Mucosa of descending colon (tissue), 3 donors: ENCODE data around the gene ADGRV1. TPM values are rescaled to one million over a fixed set of nuclear protein-coding genes. Genes with fewer than 3 reads are reported as not detected.

Source experiments
- ATAC-seq: fragments of 200-7000 bp; cut with Tn5 transposase; one replicate; pipeline ENCODE4 v1.9.1; 2020; ENCODE audit warnings: mild to moderate bottlenecking, moderate library complexity
- DNase-seq, 3 donors: peaks; one replicate each; pipeline ENCODE4 v3.0.0-alpha.2; 2020
- H3K36me3 ChIP-seq: fragments of 200-600 bp; one replicate; pipeline ENCODE4 v1.8.0; 2021; ENCODE audit warnings: low read depth, mild to moderate bottlenecking
- H3K4me1 ChIP-seq: fragments of 200-600 bp; one replicate; pipeline ENCODE4 v1.8.0; 2021; ENCODE audit warnings: low read depth, mild to moderate bottlenecking
- H3K4me3 ChIP-seq: fragments of 200-600 bp; one replicate; pipeline ENCODE4 v1.8.0; 2021; ENCODE audit warnings: mild to moderate bottlenecking
- H3K9me3 ChIP-seq: fragments of 200-600 bp; one replicate; pipeline ENCODE4 v1.8.0; 2021; ENCODE audit warnings: mild to moderate bottlenecking
- intact Hi-C, 2 donors: fragments of 100-400 bp; cut with DNase I in 1 of 2; cut with micrococcal nuclease in 1 of 2; formaldehyde crosslinking; loops; one replicate each; pipeline versions ENCODE4 v1.11.0 to v1.11.1; 2022; cut with DNase I, micrococcal nuclease
- total RNA-seq, 3 donors: library from RNA; stranded (reverse); fragmentation: NEBNext Ultra II Directional in 2 of 3; extraction: Animal tissue kit (Norgen Biotek cat#: 25700) in 2 of 3; gene quantifications; one replicate each; pipeline versions ENCODE4 v1.2.1 to v1.2.4, GENCODE V29; 2021 to 2023
- TF ChIP-seq, protein P1 (sequence below): fragments of 200-600 bp; IDR thresholded peaks from one replicate; pipeline ENCODE4 v1.8.0; 2022; ENCODE audit warnings: antibody characterized with exemption, mild to moderate bottlenecking
- donor health status: DM: no; HTN: no; CAD: no; lungs with moderate emphysema.
- donor health status: DM: no; HTN: no; CAD: no.
- donor health status: DM: no; HTN: yes; CAD: no.

Gene ADGRV1
- total RNA-seq, 3 donors from 2014 or later, result 4.5 to 8.6 (median 6.1) TPM

- no peak for ATAC-seq
- H3K4me1 ChIP-seq, result no peaks in the 10 kb centered on the region
Measured at GRCh38 chr5:90997082-90997481, 438.5 kb downstream of the ADGRV1 start.

DNA sequence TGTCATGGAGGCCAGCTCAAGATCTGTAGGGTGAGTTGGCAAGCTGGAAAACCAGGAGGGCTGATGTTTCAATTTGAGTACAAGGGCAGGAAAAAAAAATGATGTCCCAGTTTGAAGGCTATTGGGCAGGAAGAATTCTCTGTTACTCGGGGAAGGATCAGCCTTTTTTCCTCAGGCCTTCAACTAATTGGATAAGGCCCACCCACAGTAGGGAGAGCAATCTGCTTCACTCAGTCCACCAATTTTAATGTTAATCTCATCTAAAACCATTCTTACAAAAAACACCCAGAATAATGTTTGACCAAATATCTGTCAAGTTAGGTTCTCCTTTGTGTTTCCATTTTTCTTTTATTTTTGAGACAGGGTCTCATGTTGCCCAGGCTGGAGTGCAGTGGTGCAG lies 442.1 kb downstream of the ADGRV1 start:
- H3K4me1 ChIP-seq, result no peaks in the 10 kb centered on the region
- H3K36me3 ChIP-seq, result no peaks in the 10 kb centered on the region
- ATAC-seq (no peak), DNase-seq (no peak)
- H3K9me3 ChIP-seq, result no peaks in the 10 kb centered on the region
- H3K4me3 ChIP-seq, result no peak overlapping the region
- intact Hi-C loops, result no loop called here
- TF ChIP-seq, protein P1, sequence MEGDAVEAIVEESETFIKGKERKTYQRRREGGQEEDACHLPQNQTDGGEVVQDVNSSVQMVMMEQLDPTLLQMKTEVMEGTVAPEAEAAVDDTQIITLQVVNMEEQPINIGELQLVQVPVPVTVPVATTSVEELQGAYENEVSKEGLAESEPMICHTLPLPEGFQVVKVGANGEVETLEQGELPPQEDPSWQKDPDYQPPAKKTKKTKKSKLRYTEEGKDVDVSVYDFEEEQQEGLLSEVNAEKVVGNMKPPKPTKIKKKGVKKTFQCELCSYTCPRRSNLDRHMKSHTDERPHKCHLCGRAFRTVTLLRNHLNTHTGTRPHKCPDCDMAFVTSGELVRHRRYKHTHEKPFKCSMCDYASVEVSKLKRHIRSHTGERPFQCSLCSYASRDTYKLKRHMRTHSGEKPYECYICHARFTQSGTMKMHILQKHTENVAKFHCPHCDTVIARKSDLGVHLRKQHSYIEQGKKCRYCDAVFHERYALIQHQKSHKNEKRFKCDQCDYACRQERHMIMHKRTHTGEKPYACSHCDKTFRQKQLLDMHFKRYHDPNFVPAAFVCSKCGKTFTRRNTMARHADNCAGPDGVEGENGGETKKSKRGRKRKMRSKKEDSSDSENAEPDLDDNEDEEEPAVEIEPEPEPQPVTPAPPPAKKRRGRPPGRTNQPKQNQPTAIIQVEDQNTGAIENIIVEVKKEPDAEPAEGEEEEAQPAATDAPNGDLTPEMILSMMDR, result no peak

More at GRCh38 chr5:90997082-90997481, 438.5 kb downstream of the ADGRV1 start:
- peaks cover 6% of the 10 kb centered on the region for H3K9me3 ChIP-seq
- H3K36me3 ChIP-seq, result no peaks in the 10 kb centered on the region
- no peak for DNase-seq
- TF ChIP-seq, protein P1, result no peak
- intact Hi-C loops, result no loop called here
- no peak overlapping the region for H3K4me3 ChIP-seq

DNA sequence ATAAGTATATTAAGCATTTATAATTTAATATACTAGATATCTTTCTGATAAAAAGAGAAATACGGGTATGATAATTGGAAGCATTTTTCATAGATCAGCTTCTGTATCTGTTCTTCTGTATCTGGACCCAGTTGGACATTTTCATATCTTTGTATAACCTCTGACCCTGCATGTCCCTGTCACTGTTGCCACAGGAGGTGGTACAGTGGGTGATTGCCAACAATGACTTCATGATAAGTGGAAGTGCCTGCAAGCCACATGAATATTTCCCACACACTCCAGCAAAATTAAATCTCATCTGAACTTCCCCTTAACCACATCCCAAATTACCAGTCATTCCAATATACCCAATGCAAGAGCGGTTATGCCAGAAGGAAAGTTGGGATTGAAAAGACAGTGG lies 448.1 kb downstream of the ADGRV1 start:
- intact Hi-C loops, result no loop called here
- DNase-seq (no peak), ATAC-seq (no peak)
- no peaks in the 10 kb centered on the region for H3K4me1 ChIP-seq
- no peak overlapping the region for H3K4me3 ChIP-seq
- TF ChIP-seq, protein P1, result no peak
- no peaks in the 10 kb centered on the region for H3K9me3 ChIP-seq
- no peaks in the 10 kb centered on the region for H3K36me3 ChIP-seq

DNA sequence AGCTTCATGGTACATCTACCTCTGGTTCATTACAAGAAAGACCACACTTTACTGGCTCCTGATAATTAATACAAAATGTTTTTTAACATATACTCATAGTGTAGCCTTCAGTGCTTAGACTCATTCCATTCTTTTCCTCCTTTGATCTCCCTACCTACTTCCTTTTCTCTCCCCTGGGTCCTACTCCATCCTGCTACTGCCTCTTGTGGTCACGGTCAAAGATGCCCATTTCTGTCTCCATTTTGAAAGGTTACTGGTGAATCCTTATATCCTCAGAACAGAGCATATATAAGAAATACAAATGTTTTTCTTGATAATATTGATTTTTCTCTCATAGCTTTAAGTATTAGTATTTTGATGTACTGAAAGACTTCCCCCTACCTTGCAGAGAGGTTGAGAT lies 448.7 kb downstream of the ADGRV1 start:
- TF ChIP-seq, protein P1, result no peak
- intact Hi-C loops, result no loop called here
- ATAC-seq, result no peak

DNA sequence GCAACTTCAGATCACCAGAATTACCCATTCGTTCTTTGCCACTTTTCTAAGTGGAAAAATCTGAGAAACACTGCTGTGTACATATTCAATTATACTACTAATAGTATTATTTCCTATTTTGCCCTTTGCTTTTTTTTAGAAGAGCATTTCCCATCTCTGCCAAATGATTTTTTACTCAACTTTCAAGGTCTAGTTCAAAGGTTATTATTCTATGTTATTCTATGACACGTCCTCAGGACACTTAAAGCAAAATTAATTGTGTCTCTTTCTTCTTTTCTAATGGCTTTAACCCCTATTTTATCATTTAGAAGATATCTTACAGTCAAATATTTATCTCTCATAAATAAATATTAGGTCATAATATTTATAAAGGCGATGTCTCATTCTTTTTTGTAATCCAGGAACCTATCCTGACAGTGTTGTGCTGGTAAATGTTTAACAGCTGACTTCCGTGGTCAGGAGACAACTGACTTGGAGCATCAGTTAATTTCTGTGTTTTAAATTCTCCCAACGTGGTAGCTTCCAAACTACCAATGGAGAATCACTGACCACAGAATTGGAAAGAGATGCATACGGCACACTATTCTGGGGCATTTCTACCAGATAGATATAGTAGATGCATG lies 449.3 kb downstream of the ADGRV1 start:
- no peaks in the 10 kb centered on the region for H3K9me3 ChIP-seq
- intact Hi-C loops, result no loop called here
- DNase-seq (no peak), ATAC-seq (no peak)
- no peaks in the 10 kb centered on the region for H3K4me1 ChIP-seq
- no peak overlapping the region for H3K4me3 ChIP-seq
- no peaks in the 10 kb centered on the region for H3K36me3 ChIP-seq
- TF ChIP-seq, protein P1, result no peak

More for the DNA sequence above, 448.7 kb downstream of the ADGRV1 start:
- Histone ChIP-seq H3K36me3 (no peaks in the 10 kb centered on the region), H3K9me3 (no peaks in the 10 kb centered on the region), H3K4me3 (no peak overlapping the region), H3K4me1 (no peaks in the 10 kb centered on the region)
- DNase-seq, result no peak

DNA sequence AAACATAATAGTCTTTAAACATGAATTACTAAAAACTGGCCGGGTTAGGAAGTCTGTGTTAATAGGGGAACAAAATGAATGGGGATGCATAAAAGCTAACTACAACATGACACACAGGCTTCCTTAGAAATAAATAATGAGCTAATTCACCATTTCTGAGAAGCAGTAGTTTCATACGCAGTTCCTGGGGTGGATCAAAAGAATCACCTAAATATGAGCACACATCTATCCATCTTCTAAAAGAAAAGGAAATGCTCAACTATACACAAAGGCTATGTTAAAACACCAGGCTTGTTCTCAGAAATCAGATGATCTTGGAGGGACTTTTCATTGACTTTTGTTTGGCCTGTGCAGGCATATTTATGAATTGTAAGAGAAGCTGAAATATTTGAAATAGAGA lies 451.5 kb downstream of the ADGRV1 start:
- TF ChIP-seq, protein P1, result no peak
- intact Hi-C loops, result no loop called here
- H3K9me3 ChIP-seq, result no peaks in the 10 kb centered on the region
- ATAC-seq, result no peak
- no peak for DNase-seq
- H3K4me1 ChIP-seq, result no peaks in the 10 kb centered on the region
- no peak overlapping the region for H3K4me3 ChIP-seq
- H3K36me3 ChIP-seq, result no peaks in the 10 kb centered on the region
